ENCODE data around the gene LPIN2.

LPIN2 gene

GRCh38 chr18:2998644-2999043 lies 14.3 kb downstream of the LPIN2 start:
- H3K27ac ChIP-seq (ENCODE audit: low read depth, low read length, poor library complexity, severe bottlenecking) = no peak overlapping the region
- no peaks in the 10 kb centered on the region for H3K9me2 ChIP-seq (ENCODE audit: low read depth, low read length)
- no peaks in the 10 kb centered on the region for H3F3A ChIP-seq (ENCODE audit: insufficient read depth, low read length)
- H3K4me1 ChIP-seq (ENCODE audit: insufficient read depth, low read length, severe bottlenecking) = peaks cover 32% of the 10 kb centered on the region
- no peaks in the 10 kb centered on the region for H3K9me3 ChIP-seq (ENCODE audit: low read length)
- H3K36me3 ChIP-seq (ENCODE audit: insufficient read depth, low read length) = no peaks in the 10 kb centered on the region; the same call in 1 of the 2 replicates
- no peaks in the 10 kb centered on the region for H3K79me2 ChIP-seq (ENCODE audit: insufficient read depth, low read length)
- H3K27me3 ChIP-seq (ENCODE audit: insufficient read depth, low read length) = no peaks in the 10 kb centered on the region
- no peak overlapping the region for H2AFZ ChIP-seq (ENCODE audit: low read length)
- TF ChIP-seq EZH2 (IDR thresholded peaks at IDR 0.05; ENCODE audit: borderline replicate concordance, low read length) (no peak), CTCF (IDR thresholded peaks at IDR 0.05; ENCODE audit: low read length) (no peak)
- no peaks in the 10 kb centered on the region for H4K20me1 ChIP-seq (ENCODE audit: insufficient read depth, low read length)
- H3K4me2 ChIP-seq (ENCODE audit: low read length) = no peak overlapping the region
- no peak overlapping the region for H3K9ac ChIP-seq (ENCODE audit: low read length)
- H3K4me3 ChIP-seq (ENCODE audit: low read depth, low read length, poor library complexity, severe bottlenecking) = no peak overlapping the region

- H3K27me3 ChIP-seq (ENCODE audit: insufficient read depth, low read length) = no peaks in the 10 kb centered on the region
- H2AFZ ChIP-seq (ENCODE audit: low read length) = no peak overlapping the region
- H3K9ac ChIP-seq (ENCODE audit: low read length) = no peak overlapping the region
- H3K79me2 ChIP-seq (ENCODE audit: insufficient read depth, low read length) = no peaks in the 10 kb centered on the region
- no peaks in the 10 kb centered on the region for H3K9me2 ChIP-seq (ENCODE audit: low read depth, low read length)
- TF ChIP-seq CTCF (IDR thresholded peaks at IDR 0.05; ENCODE audit: low read length) = no peak
- no peak for TF ChIP-seq EZH2 (IDR thresholded peaks at IDR 0.05; ENCODE audit: borderline replicate concordance, low read length)
- H3K4me3 ChIP-seq (ENCODE audit: low read depth, low read length, poor library complexity, severe bottlenecking) = no peak overlapping the region
- no peaks in the 10 kb centered on the region; the same call in 1 of the 2 replicates for H3K36me3 ChIP-seq (ENCODE audit: insufficient read depth, low read length)
- H3K27ac ChIP-seq (ENCODE audit: low read depth, low read length, poor library complexity, severe bottlenecking) = peak overlapping the region; percentile 49
- H3K4me1 ChIP-seq (ENCODE audit: insufficient read depth, low read length, severe bottlenecking) = peaks cover 35% of the 10 kb centered on the region
- H3F3A ChIP-seq (ENCODE audit: insufficient read depth, low read length) = no peaks in the 10 kb centered on the region
- no peaks in the 10 kb centered on the region for H4K20me1 ChIP-seq (ENCODE audit: insufficient read depth, low read length)
- H3K9me3 ChIP-seq (ENCODE audit: low read length) = no peaks in the 10 kb centered on the region
- H3K4me2 ChIP-seq (ENCODE audit: low read length) = no peak overlapping the region
These were observed 14.9 kb downstream of the LPIN2 start for GRCh38 chr18:2997846-2998564.

GRCh38 chr18:2997429-2997828 lies 15.5 kb downstream of the LPIN2 start:
- no peak overlapping the region for H2AFZ ChIP-seq (ENCODE audit: low read length)
- H3K4me1 ChIP-seq (ENCODE audit: insufficient read depth, low read length, severe bottlenecking) = peaks cover 35% of the 10 kb centered on the region
- no peak overlapping the region for H3K4me2 ChIP-seq (ENCODE audit: low read length)
- H3K79me2 ChIP-seq (ENCODE audit: insufficient read depth, low read length) = no peaks in the 10 kb centered on the region
- no peaks in the 10 kb centered on the region for H3K9me3 ChIP-seq (ENCODE audit: low read length)
- H3K9me2 ChIP-seq (ENCODE audit: low read depth, low read length) = no peaks in the 10 kb centered on the region
- H3K27me3 ChIP-seq (ENCODE audit: insufficient read depth, low read length) = no peaks in the 10 kb centered on the region
- no peak for TF ChIP-seq EZH2 (IDR thresholded peaks at IDR 0.05; ENCODE audit: borderline replicate concordance, low read length)
- TF ChIP-seq CTCF (IDR thresholded peaks at IDR 0.05; ENCODE audit: low read length) = no peak
- H3F3A ChIP-seq (ENCODE audit: insufficient read depth, low read length) = no peaks in the 10 kb centered on the region
- H4K20me1 ChIP-seq (ENCODE audit: insufficient read depth, low read length) = no peaks in the 10 kb centered on the region
- H3K4me3 ChIP-seq (ENCODE audit: low read depth, low read length, poor library complexity, severe bottlenecking) = no peak overlapping the region
- H3K27ac ChIP-seq (ENCODE audit: low read depth, low read length, poor library complexity, severe bottlenecking) = no peak overlapping the region
- H3K9ac ChIP-seq (ENCODE audit: low read length) = no peak overlapping the region
- no peaks in the 10 kb centered on the region; the same call in 1 of the 2 replicates for H3K36me3 ChIP-seq (ENCODE audit: insufficient read depth, low read length)

All from OCI-LY1 (cell line).